ENCODE measurements around the gene ST13.
"Not testable (repeated sequence)": the region's sequence is repeated elsewhere in the genome, so short reads cannot be mapped to it uniquely, and the experiment has no call there.

The ST13 gene

GRCh38 chr22:40781749-40782148 is 74.7 kb downstream of the ST13 start:
- DNase-seq (ENCODE audit: low spot score), result not testable (repeated sequence)

Measured in CD4-positive, alpha-beta T cell treated with Interleukin-6 at 100 ng/mL for 8 hours (primary cell).